ENCODE results near the gene LPAR3.

Gene LPAR3

DNA sequence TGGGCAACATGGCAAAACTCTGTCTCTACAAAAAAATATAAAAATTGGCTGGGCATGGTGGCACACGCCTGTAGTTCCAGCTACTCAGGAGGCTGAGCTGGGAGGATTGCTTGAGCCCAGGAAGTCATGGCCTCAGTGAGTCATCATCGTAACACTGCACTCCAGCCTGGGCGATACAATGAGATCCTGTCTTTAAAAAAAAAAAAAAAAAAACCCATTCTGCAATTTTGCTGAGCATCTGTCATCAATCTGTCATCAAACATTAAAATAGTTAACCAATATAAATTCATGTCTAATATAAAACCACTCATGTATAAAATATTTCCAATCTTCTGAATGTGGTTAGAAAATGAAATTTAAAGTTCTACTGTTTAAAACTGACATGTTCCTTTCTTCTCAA is 56.9 kb downstream of the LPAR3 start:
- no peak overlapping the region for H3K4me3 ChIP-seq (ENCODE audit: low read depth, low read length)
- DNase-seq (ENCODE audit: low read depth) = no peak

DNA sequence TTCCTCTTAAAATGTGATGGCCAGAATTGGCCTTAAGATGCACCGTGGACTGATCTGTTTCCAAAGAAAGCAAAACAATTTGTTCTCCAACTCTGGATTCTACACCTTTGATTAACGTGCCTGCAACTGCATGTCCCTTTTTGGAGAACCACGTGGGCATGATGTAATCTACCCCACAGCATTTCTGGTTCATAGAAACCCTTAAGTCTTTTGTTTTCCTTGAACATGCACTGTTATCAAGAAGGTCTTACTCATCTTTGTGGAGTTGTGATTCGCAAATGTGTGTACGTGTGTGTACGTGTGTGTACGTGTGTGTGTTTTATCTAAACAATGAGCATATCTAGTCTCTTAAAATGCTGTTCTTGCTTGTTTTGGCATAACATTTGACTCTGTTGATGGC is 57.8 kb downstream of the LPAR3 start:
- no peak for DNase-seq (ENCODE audit: low read depth)
- no peak overlapping the region for H3K4me3 ChIP-seq (ENCODE audit: low read depth, low read length)

DNA sequence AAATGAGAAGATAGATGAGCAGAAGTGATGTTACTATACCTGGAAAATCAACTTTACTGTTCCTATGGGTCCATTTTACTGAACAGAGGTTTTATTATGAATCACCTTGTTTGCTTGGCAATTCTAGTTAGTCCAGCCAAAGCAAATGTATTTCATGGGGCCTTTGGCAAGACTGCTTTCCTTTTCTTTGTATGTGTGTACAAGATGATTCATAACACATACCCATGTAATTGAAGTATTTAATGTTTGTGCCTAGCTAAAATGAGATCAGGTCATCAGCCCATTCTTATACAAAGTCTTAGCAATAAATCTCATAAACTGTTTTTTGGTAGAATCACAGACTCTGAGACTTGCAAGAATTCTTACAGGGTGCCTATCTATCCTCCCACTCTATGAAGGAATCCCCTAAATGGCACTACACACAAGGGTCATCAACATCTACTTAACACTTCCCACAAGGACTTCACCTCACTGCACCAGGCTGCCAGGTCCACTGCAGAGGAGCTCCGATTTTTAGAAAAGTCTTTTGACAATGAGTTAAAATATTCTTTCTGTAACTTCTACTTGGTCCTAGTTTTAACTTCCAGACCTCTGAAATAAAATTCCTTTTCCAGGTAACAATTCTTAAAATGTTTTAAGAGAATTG is 58.5 kb downstream of the LPAR3 start:
- DNase-seq (ENCODE audit: low read depth) = peak; percentile 53
- no peak overlapping the region for H3K4me3 ChIP-seq (ENCODE audit: low read depth, low read length)

DNA sequence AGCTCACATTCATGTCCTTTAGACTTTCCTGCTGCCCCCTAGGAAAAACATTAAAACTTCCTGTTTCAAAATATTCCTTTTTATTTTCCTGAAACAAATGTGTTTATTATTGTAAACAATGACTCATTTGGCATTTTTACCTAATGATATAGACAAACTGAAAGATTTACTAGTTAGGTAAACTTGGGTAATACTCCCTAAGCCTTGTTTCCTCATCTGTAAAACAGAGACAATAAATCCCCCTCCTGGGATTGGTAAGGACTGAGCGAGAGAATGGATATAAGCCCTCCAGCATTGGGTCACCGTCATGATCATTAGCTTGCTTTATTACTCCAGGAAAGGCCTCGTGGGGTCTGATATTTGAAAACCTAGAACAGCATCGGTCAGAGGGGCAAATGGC is 59.8 kb downstream of the LPAR3 start:
- no peak overlapping the region for H3K4me3 ChIP-seq (ENCODE audit: low read depth, low read length)
- no peak for DNase-seq (ENCODE audit: low read depth)

DNA sequence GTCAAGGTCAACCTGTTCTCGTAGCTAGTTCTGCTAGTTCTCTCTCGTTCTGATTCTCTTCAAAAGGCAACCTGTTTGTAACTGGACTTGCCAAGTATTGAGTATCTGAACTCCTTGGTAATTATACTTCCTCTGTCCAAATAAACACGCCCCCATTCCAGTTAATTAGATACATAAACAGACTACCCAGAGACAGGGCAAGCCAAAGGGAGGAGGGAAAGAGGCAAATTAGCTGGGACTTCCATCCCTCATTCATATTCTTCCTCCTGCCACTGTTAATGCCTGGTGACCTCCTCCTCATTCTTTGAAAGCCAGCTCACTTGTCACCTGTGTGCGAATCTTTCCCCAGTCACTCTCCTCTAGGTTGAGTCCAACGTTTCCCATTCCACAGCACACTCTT is 62.9 kb downstream of the LPAR3 start:
- DNase-seq (ENCODE audit: low read depth) = no peak
- H3K4me3 ChIP-seq (ENCODE audit: low read depth, low read length) = no peak overlapping the region

DNA sequence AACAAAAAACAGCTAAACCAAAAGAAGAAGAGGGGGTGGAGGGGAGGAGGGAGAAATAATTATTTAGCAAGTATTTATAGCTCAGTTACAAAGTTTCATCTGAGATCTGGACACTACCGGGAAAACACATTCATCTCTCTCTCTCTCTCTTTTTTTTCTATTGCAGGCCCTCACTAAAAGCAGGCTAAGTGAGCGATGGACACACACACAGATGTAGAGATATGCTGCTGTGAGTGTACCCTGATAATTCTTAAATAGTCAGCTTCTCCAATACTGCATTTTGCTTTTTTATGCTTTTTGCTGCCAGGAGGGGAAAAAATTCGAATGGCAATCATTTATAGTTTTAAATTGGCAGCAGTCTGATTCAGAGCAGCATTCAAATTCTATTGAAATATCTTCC is 65.0 kb downstream of the LPAR3 start:
- no peak overlapping the region for H3K4me3 ChIP-seq (ENCODE audit: low read depth, low read length)
- no peak for DNase-seq (ENCODE audit: low read depth)

DNA sequence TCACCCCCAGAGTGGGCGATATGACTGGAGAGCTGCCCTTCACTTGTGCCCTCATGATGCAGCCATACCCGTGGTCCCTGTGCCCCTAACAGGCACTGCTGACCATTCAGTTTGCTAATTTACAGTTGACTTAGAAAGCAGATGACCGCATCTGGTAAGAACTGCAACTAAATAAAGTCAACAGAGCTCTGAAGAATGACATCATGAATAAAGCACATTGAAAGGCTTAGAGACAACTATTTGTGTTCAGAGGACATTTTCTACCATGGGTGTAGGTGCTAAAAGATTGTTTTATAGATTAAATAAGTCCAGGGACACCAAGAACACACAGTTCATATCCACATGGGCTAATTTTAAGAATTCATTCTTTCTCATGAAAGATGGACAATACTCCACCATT is 65.5 kb downstream of the LPAR3 start:
- no peak overlapping the region for H3K4me3 ChIP-seq (ENCODE audit: low read depth, low read length)
- DNase-seq (ENCODE audit: low read depth) = no peak

DNA sequence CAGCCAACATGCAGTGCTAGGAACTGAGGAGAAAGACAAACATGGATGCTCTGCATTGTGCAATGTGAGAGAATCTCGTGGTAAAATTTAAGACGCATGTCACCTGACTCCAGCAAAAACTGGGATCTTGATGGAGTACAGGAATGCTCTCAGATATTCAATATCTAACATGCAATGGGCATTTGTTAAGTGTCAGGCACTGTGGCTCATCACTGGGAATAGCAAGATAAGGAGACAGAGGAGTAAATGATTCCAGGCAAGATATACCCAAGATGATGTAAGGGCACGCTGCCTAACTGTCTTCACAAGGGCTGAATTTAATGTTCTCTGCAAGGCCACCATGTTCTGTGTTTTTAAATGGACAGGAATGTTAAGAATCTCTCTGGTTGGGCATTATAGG is 67.8 kb downstream of the LPAR3 start:
- no peak overlapping the region for H3K4me3 ChIP-seq (ENCODE audit: low read depth, low read length)
- DNase-seq (ENCODE audit: low read depth) = no peak

DNA sequence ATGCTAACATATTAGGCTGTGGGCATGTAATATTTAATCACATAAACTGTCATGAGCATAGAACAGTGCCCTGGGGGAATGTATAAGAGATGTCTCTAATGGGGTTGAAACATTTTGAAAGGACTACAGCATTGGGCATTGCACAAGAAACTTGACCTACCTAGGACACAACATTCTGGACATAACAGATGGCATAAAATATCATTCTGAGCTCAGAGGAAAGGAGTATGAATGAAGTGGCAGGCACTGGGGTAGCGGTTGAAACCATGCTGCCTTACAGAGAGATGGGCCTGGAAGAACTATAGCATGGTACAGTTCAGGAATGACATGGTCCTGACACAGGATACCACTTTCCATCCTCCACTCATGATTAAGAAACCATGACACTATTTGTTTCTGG is 69.0 kb downstream of the LPAR3 start:
- no peak for DNase-seq (ENCODE audit: low read depth)
- no peak overlapping the region for H3K4me3 ChIP-seq (ENCODE audit: low read depth, low read length)

DNA sequence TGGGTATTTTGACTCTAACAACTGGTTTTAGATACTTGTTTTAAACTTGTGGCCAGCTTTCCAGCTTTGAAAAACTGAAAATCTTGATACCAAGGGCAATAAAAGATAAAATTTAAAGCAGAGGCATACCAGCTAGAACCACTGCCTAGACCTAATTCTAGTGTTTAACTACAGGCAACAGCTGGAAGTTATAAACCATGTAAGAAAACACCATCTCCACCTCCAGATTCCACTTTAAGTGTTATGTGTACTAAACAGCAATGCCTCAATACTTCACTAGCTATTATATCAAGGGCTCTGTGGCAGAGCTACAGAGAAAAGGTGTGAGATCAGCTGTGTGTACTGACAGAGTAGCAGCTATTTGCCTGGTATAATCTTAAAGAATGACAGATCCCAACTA is 69.5 kb downstream of the LPAR3 start:
- DNase-seq (ENCODE audit: low read depth) = no peak
- no peak overlapping the region for H3K4me3 ChIP-seq (ENCODE audit: low read depth, low read length)

DNA sequence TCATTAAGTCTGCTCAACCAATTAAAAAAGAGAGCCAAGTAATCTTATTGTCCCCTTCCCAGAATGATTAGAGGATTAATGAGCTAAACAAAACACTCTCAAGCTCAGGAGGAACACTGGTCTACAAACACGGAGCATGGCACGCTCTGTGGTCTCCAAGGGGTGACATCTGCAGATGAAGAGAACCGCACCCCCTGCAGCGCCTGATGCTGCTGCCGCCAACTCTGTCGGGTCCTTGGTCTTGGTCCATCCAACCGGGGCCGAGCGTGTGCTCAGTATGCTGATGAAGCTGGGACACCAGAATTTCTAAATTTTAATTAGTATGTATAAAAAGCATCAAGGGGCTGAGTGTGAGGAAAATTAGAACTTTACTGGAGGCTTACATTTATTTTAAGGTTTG is 82.7 kb downstream of the LPAR3 start:
- DNase-seq (ENCODE audit: low read depth) = no peak
- H3K4me3 ChIP-seq (ENCODE audit: low read depth, low read length) = no peak overlapping the region

DNA sequence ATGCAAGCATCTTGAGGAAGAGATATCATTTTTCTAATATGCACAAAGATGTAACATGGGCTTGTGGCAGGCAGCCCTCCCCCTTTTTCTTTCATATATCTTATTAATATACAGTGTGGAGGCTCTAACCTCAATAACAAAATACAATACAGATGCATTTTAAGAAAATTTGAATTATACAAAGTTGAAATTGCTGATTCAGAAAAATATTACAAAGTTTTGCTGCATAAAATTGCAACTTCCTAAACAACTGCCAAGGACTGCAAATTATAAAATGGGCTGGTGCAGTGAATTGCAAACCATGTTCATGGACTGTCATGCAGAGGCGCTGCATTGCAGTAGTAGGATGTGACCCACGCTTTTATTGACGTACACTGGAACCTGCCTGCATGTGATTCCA is 84.0 kb downstream of the LPAR3 start:
- no peak for DNase-seq (ENCODE audit: low read depth)
- no peak overlapping the region for H3K4me3 ChIP-seq (ENCODE audit: low read depth, low read length)

DNA sequence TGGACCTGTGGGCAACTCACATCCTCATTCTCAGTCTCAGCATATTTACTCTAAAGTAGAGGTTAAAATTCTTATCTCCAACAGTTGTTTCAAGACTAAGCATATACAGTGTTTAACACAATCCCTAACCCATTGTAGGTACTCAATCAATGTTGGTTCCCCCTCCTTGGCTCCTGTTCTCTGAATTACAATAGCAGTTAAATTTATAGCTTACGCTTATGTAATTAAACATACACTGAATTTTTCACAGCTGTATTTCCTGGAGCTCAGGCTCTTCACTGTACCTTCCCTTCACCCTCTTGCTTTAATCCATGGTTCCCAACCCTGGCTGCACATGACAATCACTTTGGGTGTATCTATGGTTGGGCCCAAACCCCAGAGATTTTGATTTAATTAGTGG is 89.4 kb downstream of the LPAR3 start:
- H3K4me3 ChIP-seq (ENCODE audit: low read depth, low read length) = no peak overlapping the region
- no peak for DNase-seq (ENCODE audit: low read depth)

DNA sequence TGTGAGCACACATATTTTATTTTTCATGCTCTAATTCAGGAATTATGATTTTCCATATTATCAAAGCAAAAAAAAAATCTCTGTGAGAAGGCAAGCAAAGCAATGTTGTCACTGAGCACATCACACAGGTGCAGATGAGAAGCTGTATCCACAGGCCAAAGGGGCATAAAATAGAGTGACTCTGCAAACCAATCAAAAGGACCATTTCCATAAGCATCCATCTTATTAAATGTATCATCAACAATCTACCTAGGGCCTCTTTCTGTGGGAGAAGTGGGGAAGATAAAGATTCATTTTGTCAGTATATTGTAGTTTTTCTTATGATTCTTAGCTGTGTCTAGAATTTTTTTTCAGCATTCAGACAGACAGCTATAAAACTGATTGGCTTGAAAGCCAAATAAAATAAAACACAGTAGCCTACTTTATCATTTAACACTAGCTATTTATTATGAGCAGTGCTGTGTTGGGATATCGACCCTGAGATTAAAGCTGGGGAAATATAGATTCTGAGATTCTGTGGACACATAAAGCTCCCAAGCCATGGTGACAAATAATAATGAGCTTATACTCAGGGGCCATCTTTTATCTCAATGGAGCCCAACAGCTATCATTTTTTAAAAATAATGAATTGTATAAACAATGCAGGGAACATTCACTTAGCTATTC is 90.3 kb downstream of the LPAR3 start:
- DNase-seq (ENCODE audit: low read depth) = no peak
- H3K4me3 ChIP-seq (ENCODE audit: low read depth, low read length) = no peak overlapping the region

DNA sequence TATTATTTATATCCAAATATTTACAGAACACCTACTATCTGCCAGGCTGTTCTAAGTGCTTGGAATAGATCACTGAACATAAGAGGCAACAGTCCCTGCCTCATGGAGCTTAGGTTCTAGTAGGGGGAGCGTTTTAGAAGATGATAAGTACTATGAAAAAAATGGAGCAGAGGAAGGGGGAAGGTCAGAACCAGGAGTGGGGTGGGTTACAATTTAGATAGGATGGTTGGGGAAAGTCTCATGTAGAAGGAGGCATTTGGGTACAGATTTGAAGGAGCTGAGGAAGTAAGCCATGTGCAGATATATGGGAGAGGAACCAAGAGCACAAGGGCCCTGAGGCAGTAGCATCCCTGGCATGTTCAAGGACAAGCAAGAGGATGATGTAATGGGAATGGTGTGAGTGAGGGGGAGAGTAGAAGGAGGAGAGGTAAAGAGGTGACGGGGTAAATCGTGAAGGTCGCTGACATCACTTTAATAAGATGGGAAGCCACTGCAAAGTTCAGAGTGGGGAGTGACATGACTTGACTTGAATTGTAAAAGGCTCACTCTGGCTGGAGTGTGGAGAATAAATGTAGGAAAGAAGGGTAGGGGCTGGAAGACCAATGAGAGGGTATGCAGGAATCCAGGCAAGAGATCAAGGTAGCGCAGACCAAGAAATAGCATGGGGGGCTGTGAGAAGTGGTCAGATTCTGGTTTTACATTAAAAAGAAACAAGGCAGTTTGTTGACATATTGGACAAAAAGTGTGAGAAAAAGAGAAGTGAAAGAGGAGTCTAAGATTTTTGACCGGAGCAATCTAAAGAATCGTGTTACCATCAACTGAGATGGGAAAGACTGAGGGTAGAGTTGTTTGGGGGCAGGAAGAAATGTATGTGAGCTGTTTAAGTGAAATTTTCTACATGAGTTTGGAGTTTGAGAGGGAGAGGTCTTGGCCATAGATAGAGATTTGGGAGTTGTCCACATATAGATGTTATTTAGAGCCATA is 92.6 kb downstream of the LPAR3 start:
- no peak for DNase-seq (ENCODE audit: low read depth)
- H3K4me3 ChIP-seq (ENCODE audit: low read depth, low read length) = no peak overlapping the region

DNA sequence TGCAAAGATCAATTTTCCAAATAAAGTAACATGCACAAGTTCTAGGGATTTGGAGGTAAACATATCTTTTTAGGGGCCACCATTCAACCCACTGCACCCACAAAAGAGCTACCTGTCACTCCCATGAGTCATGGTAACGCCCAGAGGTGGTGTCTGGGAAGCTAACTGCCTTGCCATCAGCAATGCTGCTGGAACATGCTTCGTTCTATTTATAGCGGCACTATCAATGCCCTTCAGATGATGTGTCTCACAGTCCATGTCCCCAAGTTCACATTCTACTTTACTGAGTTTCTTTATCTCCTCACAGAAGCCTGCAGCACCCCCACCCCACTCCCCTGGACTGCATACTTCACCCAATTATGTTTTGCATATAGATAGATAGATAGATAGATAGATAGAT is 95.4 kb downstream of the LPAR3 start:
- no peak for DNase-seq (ENCODE audit: low read depth)
- H3K4me3 ChIP-seq (ENCODE audit: low read depth, low read length) = no peak overlapping the region

DNA sequence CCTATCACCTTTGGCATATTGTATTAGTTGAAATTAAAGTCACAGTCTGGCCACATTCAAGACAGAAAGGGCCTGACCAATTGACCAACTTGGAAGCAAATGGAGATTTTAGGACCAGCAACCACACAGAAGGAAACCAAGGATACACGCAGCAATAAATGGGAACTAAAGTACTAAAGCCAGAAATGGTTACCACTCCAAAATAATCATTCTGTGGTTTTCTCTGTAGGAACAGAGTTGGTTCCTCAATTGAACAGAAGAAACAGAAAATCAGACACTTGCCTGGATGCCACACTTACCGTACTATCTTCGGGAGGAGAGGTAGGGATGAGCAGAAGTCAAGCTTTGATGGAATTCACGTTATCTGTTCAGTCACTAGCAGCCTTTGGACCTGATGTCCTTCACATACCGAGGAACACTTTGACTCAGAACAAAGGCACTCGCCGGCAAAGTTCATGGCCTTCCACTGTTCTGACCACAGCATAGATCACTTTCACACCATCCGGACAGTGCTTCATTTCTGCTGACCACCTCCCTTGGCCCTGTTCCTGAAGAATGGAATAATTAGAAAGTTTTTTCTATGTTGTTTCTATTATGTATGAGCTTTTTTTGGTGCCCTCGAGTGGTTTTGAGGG is 96.9 kb downstream of the LPAR3 start:
- H3K4me3 ChIP-seq (ENCODE audit: low read depth, low read length) = no peak overlapping the region
- DNase-seq (ENCODE audit: low read depth) = no peak

DNA sequence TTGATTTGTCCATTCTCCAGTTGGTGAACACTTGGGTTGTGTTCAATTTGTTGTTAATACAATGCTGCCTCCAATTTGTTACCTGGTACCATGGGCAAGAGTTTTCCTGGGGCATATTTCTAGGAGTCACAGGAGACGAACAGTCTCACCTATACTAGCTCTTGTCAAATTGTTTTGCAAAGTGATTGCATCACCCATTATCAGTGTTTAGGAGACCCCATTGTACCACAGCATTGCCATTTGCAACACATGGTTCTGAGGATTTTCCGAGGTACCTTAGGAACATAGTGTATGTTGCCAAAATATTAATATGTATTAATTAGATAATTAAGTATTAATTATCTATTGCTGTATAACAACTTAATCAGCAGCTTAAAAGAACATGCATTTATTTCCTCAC is 97.8 kb downstream of the LPAR3 start:
- DNase-seq (ENCODE audit: low read depth) = no peak
- H3K4me3 ChIP-seq (ENCODE audit: low read depth, low read length) = no peak overlapping the region

DNA sequence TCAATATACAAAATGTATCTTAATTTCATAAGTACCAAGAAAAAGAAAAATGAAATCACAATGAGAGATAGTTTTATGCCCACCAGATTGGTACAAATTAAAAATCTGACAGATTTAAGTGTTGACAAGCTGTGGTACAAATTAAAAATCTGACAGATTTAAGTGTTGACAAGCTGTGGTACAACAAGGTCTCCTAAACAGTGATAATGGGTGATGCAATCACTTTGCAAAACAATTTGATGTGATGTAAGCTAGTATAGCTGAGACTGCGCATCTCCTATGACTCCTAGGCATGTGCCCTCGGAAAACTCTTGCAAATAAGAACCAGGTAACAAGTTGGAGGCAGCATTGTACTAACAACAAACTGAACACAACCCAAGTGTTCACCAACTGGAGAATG is 100.6 kb downstream of the LPAR3 start:
- no peak overlapping the region for H3K4me3 ChIP-seq (ENCODE audit: low read depth, low read length)
- no peak for DNase-seq (ENCODE audit: low read depth)

DNA sequence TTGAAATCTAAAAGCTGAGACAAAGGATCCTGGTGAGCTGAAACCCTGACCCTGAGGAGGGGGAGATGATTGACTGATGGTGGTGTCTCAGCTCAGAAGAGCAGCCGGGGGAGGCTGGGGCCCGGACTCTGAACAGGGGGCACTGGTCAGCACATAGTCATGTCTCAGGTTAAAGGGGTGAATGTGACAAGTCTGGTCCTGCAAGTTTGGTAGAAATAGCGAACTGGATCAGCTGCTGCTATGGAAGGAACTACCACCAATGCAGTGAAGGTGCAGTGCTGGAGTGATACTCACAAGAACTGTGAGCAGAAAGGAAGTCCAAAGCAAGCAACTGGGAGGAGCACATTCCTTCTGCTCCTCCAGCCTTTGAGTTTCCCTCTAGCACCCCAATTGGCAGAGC is 104.0 kb downstream of the LPAR3 start:
- no peak for DNase-seq (ENCODE audit: low read depth)
- H3K4me3 ChIP-seq (ENCODE audit: low read depth, low read length) = no peak overlapping the region

Data from skeletal muscle cell (primary cell).